K562 (cell line): Measurements from ENCODE around the gene ZNF467. TPM values are rescaled to one million over a fixed set of nuclear protein-coding genes. Genes with fewer than 3 reads are reported as not detected.

ENCODE experiments used
- ATAC-seq: fragments of 200-7000 bp; cut with Tn5 transposase; 3 replicates; pipeline ENCODE4 v1.9.1; 2020; ENCODE audit warnings: moderate library complexity
- BruUV-seq: library from RNA; stranded (reverse); fragments of 400-500 nt; replicated peaks from 2 replicates; lab custom pipeline; 2021; lab: Mats Ljungman, UMichigan
- CTCF ChIA-PET: fragments of 300-600 bp; formaldehyde crosslinking; extraction: SDS; loops from one replicate; lab custom pipeline; 2021; ENCODE audit warnings: low intra/inter-chr PET ratio; lab: Yijun Ruan, JAX
- POLR2A ChIA-PET: fragments of 300-600, 350-650 bp; sonication (Branson Sonifier 250); formaldehyde crosslinking; extraction: SDS; loops from one replicate; lab custom pipeline; 2021; ENCODE audit warnings: antibody characterized with exemption, inconsistent platforms; lab: Yijun Ruan, JAX
- DNase-seq, 4 experiments: peaks; one replicate each; pipeline versions ENCODE4 v3.0.0 to v3.0.0-alpha.2; 2011 to 2018; ENCODE audit warnings: low spot score in 3 of 4, mixed read lengths in 3 of 4; ENCODE audit errors: extremely low read depth in 1 of 4
- FAIRE-seq: peaks from 2 replicates; lab custom pipeline; 2011; peaks lifted over from hg19 to GRCh38; lab: Jason Lieb, UNC
- H2AFZ ChIP-seq: 2 replicates; pipeline ENCODE4 v1.6.0; 2011; ENCODE audit warnings: low read depth, low read length, control low read depth, inconsistent platforms
- H3K27ac ChIP-seq: fragments of 200-600 bp; 3 replicates; pipeline ENCODE4 v1.8.0; 2011; ENCODE audit warnings: low read depth, mild to moderate bottlenecking, control low read depth, inconsistent platforms, low read length, moderate library complexity, mixed read lengths; ENCODE audit errors: extremely low read depth
- H3K27me3 ChIP-seq, 2 experiments: fragments of 300-600 bp in 1 of 2; 2 replicates in 1 of 2; 3 replicates in 1 of 2; pipeline versions ENCODE4 v1.6.0 to v1.8.0; 2011; ENCODE audit warnings: inconsistent platforms in 2 of 2, low read length in 2 of 2, mild to moderate bottlenecking in 1 of 2, mixed read lengths in 1 of 2, moderate library complexity in 1 of 2; ENCODE audit not compliant: control insufficient read depth in 2 of 2, insufficient read depth in 2 of 2
- H3K36me3 ChIP-seq: fragments of 300-600 bp; 3 replicates; pipeline ENCODE4 v1.8.0; 2011; ENCODE audit warnings: mild to moderate bottlenecking, low read length, inconsistent platforms; ENCODE audit not compliant: control insufficient read depth, insufficient read depth
- H3K4me1 ChIP-seq, 2 experiments: fragments of 200-600 bp in 1 of 2; replicated peaks in 1 of 2; 2 replicates in 1 of 2; 3 replicates in 1 of 2; pipeline versions ENCODE4 v1.5.1 to v1.8.0; 2011; ENCODE audit warnings: inconsistent platforms in 2 of 2, low read length in 2 of 2, mild to moderate bottlenecking in 1 of 2, mixed read lengths in 1 of 2, moderate library complexity in 1 of 2; ENCODE audit not compliant: control insufficient read depth in 2 of 2, insufficient read depth in 2 of 2
- H3K4me2 ChIP-seq: 2 replicates; pipeline ENCODE4 v1.6.1; 2011; ENCODE audit warnings: low read length, control low read depth, inconsistent platforms, mixed read lengths; ENCODE audit not compliant: insufficient read depth
- H3K4me3 ChIP-seq: fragments of 200-600 bp; sonication (generic), shearing (Covaris generic); 2 replicates; pipeline ENCODE4 v1.5.1; 2016; ENCODE audit warnings: control low read depth, inconsistent platforms
- H3K79me2 ChIP-seq: fragments of 200-600 bp; 3 replicates; pipeline ENCODE4 v1.8.0; 2011; ENCODE audit warnings: low read length, inconsistent platforms; ENCODE audit not compliant: control insufficient read depth, insufficient read depth
- H3K9ac ChIP-seq, 2 experiments: 2 replicates each; pipeline versions ENCODE4 v1.6.0 to v1.6.1; 2011; ENCODE audit warnings: low read depth in 2 of 2, low read length in 2 of 2, control low read depth in 1 of 2, inconsistent platforms in 1 of 2, mild to moderate bottlenecking in 1 of 2, mixed read lengths in 1 of 2; ENCODE audit not compliant: insufficient read depth in 1 of 2
- H3K9me1 ChIP-seq: one replicate; pipeline ENCODE4 v1.6.0; 2011; ENCODE audit warnings: inconsistent platforms, mild to moderate bottlenecking, low read length, moderate library complexity; ENCODE audit not compliant: control insufficient read depth, insufficient read depth
- H3K9me3 ChIP-seq: replicated peaks from 2 replicates; pipeline ENCODE4 v1.5.1; 2011; ENCODE audit warnings: low read depth, low read length, inconsistent platforms; ENCODE audit not compliant: control insufficient read depth, insufficient read depth
- H4K20me1 ChIP-seq: replicated peaks from 2 replicates; pipeline ENCODE4 v1.6.1; 2011; ENCODE audit warnings: low read length, inconsistent platforms, mixed read lengths; ENCODE audit not compliant: control insufficient read depth, insufficient read depth
- BRCA1 ChIP-seq, 2 experiments: fragments of 450-650 bp in 1 of 2; sonication (generic) in 1 of 2; formaldehyde crosslinking in 1 of 2; IDR thresholded peaks; 2 replicates each; pipeline versions ENCODE4 v1.5.0 to v1.6.1; 2017 to 2020; ENCODE audit warnings: mild to moderate bottlenecking in 1 of 2, missing genetic modification reagents in 1 of 2
- BRF1 ChIP-seq: IDR thresholded peaks from 3 replicates; pipeline ENCODE4 v1.6.1; 2011; ENCODE audit warnings: borderline replicate concordance, mild to moderate bottlenecking; ENCODE audit not compliant: insufficient read length; ENCODE audit errors: extremely low read depth
- CTBP1 ChIP-seq: fragments of 450-650 bp; IDR thresholded peaks from 2 replicates; pipeline ENCODE4 v1.6.1; 2016; ENCODE audit warnings: borderline replicate concordance
- ETS1 ChIP-seq: conservative IDR thresholded peaks from 2 replicates; pipeline ENCODE4 v1.6.1; 2011; ENCODE audit warnings: low read depth, mild to moderate bottlenecking, low read length; ENCODE audit not compliant: control insufficient read depth
- ETV5 ChIP-seq: sonication (generic); formaldehyde crosslinking; IDR thresholded peaks from 2 replicates; pipeline ENCODE4 v1.4.0; 2020; ENCODE audit warnings: low read depth, mild to moderate bottlenecking, missing genetic modification reagents
- HES1 ChIP-seq: fragments of 450-650 bp; IDR thresholded peaks from 2 replicates; pipeline ENCODE4 v1.6.1; 2016; ENCODE audit warnings: low read depth, mild to moderate bottlenecking, moderate library complexity
- HMBOX1 ChIP-seq: sonication (generic); IDR thresholded peaks from 2 replicates; pipeline ENCODE4 v1.6.1; 2016
- NR1H2 ChIP-seq: sonication (generic); formaldehyde crosslinking; IDR thresholded peaks from 2 replicates; pipeline ENCODE4 v1.4.0; 2020; ENCODE audit warnings: mild to moderate bottlenecking, missing genetic modification reagents
- NRF1 ChIP-seq, 2 experiments: fragments of 450-650 bp; IDR thresholded peaks in 1 of 2; conservative IDR thresholded peaks in 1 of 2; 2 replicates each; pipeline ENCODE4 v1.6.1; 2014; ENCODE audit warnings: mild to moderate bottlenecking in 2 of 2
- RB1 ChIP-seq: fragments of 450-650 bp; IDR thresholded peaks from 2 replicates; pipeline ENCODE4 v1.6.1; 2017; ENCODE audit warnings: low read depth, mild to moderate bottlenecking
- TRIM28 ChIP-seq: fragments of 450-650 bp; IDR thresholded peaks from 2 replicates; pipeline ENCODE4 v1.6.1; 2017
- ZBTB12 ChIP-seq: fragments of 250-450 bp; sonication (Bioruptor Pico); IDR thresholded peaks from 2 replicates; pipeline ENCODE4 v1.4.0; 2020
- ZBTB9 ChIP-seq: fragments of 450-650 bp; formaldehyde crosslinking; IDR thresholded peaks from 2 replicates; pipeline ENCODE4 v1.4.0; 2020; ENCODE audit warnings: mild to moderate bottlenecking, moderate library complexity
- WGBS: fragments of 100-300 bp; shearing (Covaris generic); methylation state at CpG from one replicate; pipeline ENCODE4 v1.1.6; 2016; ENCODE audit warnings: low coverage, mixed read lengths; ENCODE audit not compliant: insufficient coverage; ENCODE audit errors: missing lambda C conversion rate; 5-methylcytosine and 5-hydroxymethylcytosine counted together
- in situ Hi-C: fragments of 300-500 bp; cut with MboI; formaldehyde crosslinking; loops from 4 replicates; pipeline ENCODE4 v1.15.0; 2018; ENCODE audit warnings: inconsistent platforms, mixed read lengths
- intact Hi-C: fragments of 100-400 bp; cut with micrococcal nuclease; formaldehyde crosslinking; loops from 2 replicates; pipeline ENCODE4 v1.14.2; 2022
- polyA plus RNA-seq, 8 experiments: library from polyadenylated mRNA; depleted of rRNA in 4 of 8; stranded (reverse) in 5 of 8; unstranded in 3 of 8; fragments of >200 nt; fragmentation: Nextera tagmentation in 2 of 8; fragmentation: Illumina TruSeq in 1 of 8; extraction: Ambion mirVana in 2 of 8; extraction: Trizol in 1 of 8; gene quantifications; 2 replicates each; pipeline versions ENCODE4 v1.2.1 to v1.2.3, GENCODE V29; 2011 to 2014; ENCODE audit warnings: inconsistent platforms in 1 of 8, missing spikeins in 1 of 8
- total RNA-seq, 7 experiments: library from RNA; depleted of rRNA in 6 of 7; stranded (reverse); fragments of >200 nt in 6 of 7; fragmentation: Illumina TruSeq in 2 of 7; extraction: Trizol in 2 of 7; gene quantifications; 2 replicates each; pipeline versions ENCODE4 v1.2.1 to v1.2.3, GENCODE V29; 2011 to 2021; ENCODE audit warnings: low replicate concordance in 1 of 7

Gene ZNF467
- total and polyA plus RNA-seq, 9 of the 15 experiments (the other 6 are each of a cell fraction or from before 2014, with no cell fraction given), result 0.32 to 14.2 (median 1.7) TPM

- TF ChIP-seq CTBP1, result peak; percentile 54; the same call in 1 of the 2 replicates
- TF ChIP-seq TRIM28, result peak; percentile 14; the same call in 1 of the 2 replicates
These were observed 53.5 kb downstream of the ZNF467 start (continued) for GRCh38 chr7:149719912-149720335.

- peaks cover 49% of the 10 kb centered on the region; the same call in 2 of the 3 replicates for H3K36me3 ChIP-seq
- H3K9me3 ChIP-seq, result no peaks in the 10 kb centered on the region
- no peaks in the 10 kb centered on the region for H3K27me3 ChIP-seq
- BruUV-seq, result no TSS peak
- peak overlapping the region; percentile 23 for H3K4me3 ChIP-seq
- FAIRE-seq, result peak; percentile 99
- in situ Hi-C loops (no loop called here), intact Hi-C loops (no loop called here)
- peak overlapping the region; percentile 6; the same call in 1 of the 2 replicates for H2AFZ ChIP-seq
- peak; percentile 88 to 98 (median 90) for DNase-seq
- ATAC-seq, result peak; percentile 78
- H3K4me1 ChIP-seq, result peaks cover 46 to 67% of the 10 kb centered on the region in 2 experiments
- H3K9me1 ChIP-seq, result peaks cover 3% of the 10 kb centered on the region
- ChIA-PET POLR2A (interaction anchor here (0.6 to 1.6 kb wide), 7 partner anchors 15 to 155 kb away, joined by 3 to 5 read pairs (median 3); no protein-coding TSS in a partner anchor), CTCF (no interaction called here)
- 13% methylated on average over 29 of the region's 29 CpGs for WGBS
- peaks cover 28% of the 10 kb centered on the region for H3K79me2 ChIP-seq
- peak overlapping the region; percentile 85 for H3K27ac ChIP-seq
- peaks cover 14% of the 10 kb centered on the region for H4K20me1 ChIP-seq
- H3K4me2 ChIP-seq, result peak overlapping the region; percentile 80
- H3K9ac ChIP-seq, result peak overlapping the region; percentile 68 to 87
- TF ChIP-seq NR1H2 (CRISPR knock-in tag), result 0 out of 2 replicates have a peak, but pooled peaks have one; percentile 65
- no peak for TF ChIP-seq BRCA1 (IDR thresholded peaks at IDR 0.05)
- TF ChIP-seq BRCA1 (CRISPR knock-in tag; IDR thresholded peaks at IDR 0.05), result 0 out of 2 replicates have a peak, but pooled peaks have one; percentile 3
- no peak for TF ChIP-seq BRF1
- peak; percentile 42 for TF ChIP-seq ZBTB12 (CRISPR knock-in tag)
- peak; percentile 40; the same call in 1 of the 2 replicates for TF ChIP-seq HMBOX1
- TF ChIP-seq ZBTB9 (CRISPR knock-in tag), result peak; percentile 94
- peak; percentile 62; the same call in 1 of the 2 replicates for TF ChIP-seq ETV5 (CRISPR knock-in tag)
- peak; percentile 58; the same call in 1 of the 2 replicates for TF ChIP-seq ETS1
- peak; percentile 82 for TF ChIP-seq RB1
- peak; percentile 66; the same call in 1 of the 2 replicates for TF ChIP-seq HES1
- TF ChIP-seq NRF1 (conservative IDR thresholded peaks at IDR 0.05 in 1 of 2, IDR thresholded peaks at IDR 0.05 in 1 of 2), result peak; percentile 39 to 60; a peak in 3 of 4 replicates
These were observed 54.1 kb downstream of the ZNF467 start for GRCh38 chr7:149719050-149719899.
